Glutamatergic neuron (in vitro differentiated cells): ENCODE results near the gene USP7. TPM values are rescaled to one million over a fixed set of nuclear protein-coding genes. Genes with fewer than 3 reads are reported as not detected.
"Not testable (repeated sequence)": the region's sequence is repeated elsewhere in the genome, so short reads cannot be mapped to it uniquely, and the experiment has no call there.

Source experiments
- DNase-seq: peaks from one replicate; pipeline ENCODE4 v3.0.0; 2022
- H3K27ac Mint-ChIP-seq: one replicate; pipeline ENCODE4 v1.8.0; 2020; ENCODE audit warnings: mild to moderate bottlenecking, mixed read lengths, inconsistent platforms; ENCODE audit not compliant: unreplicated experiment
- H3K27me3 Mint-ChIP-seq: one replicate; pipeline ENCODE4 v1.8.0; 2020; ENCODE audit warnings: mild to moderate bottlenecking, moderate library complexity, mixed read lengths, inconsistent platforms; ENCODE audit not compliant: unreplicated experiment
- H3K36me3 Mint-ChIP-seq: one replicate; pipeline ENCODE4 v1.8.0; 2020; ENCODE audit warnings: mild to moderate bottlenecking, mixed read lengths, inconsistent platforms; ENCODE audit not compliant: unreplicated experiment
- H3K4me1 Mint-ChIP-seq: one replicate; pipeline ENCODE4 v1.8.0; 2020; ENCODE audit warnings: mild to moderate bottlenecking, low read depth, mixed read lengths, inconsistent platforms; ENCODE audit not compliant: unreplicated experiment
- H3K4me3 Mint-ChIP-seq: one replicate; pipeline ENCODE4 v1.8.0; 2020; ENCODE audit warnings: mild to moderate bottlenecking, mixed read lengths, inconsistent platforms; ENCODE audit not compliant: unreplicated experiment
- H3K9me3 Mint-ChIP-seq: one replicate; pipeline ENCODE4 v1.8.0; 2020; ENCODE audit warnings: mild to moderate bottlenecking, moderate library complexity, mixed read lengths, inconsistent platforms; ENCODE audit not compliant: unreplicated experiment
- CTCF ChIP-seq: fragments of 200-600 bp; sonication (generic); IDR thresholded peaks from one replicate; pipeline ENCODE4 v1.5.0; 2021; ENCODE audit not compliant: partially characterized antibody, unreplicated experiment
- total RNA-seq: library from RNA; stranded (reverse); fragmentation: NEBNext Ultra II Directional; extraction: Animal tissue kit (Norgen Biotek cat#: 25700); gene quantifications from one replicate; pipeline ENCODE4 v1.2.1, GENCODE V29; 2021; ENCODE audit not compliant: unreplicated experiment

The USP7 gene
- total RNA-seq, 1 donor from 2014 or later: 167 TPM

- Mint-ChIP-seq H3K36me3 (no peaks in the 10 kb centered on the region), H3K9me3 (no peaks in the 10 kb centered on the region), H3K27ac (no peak overlapping the region), H3K4me1 (no peaks in the 10 kb centered on the region), H3K27me3 (peaks cover 8% of the 10 kb centered on the region), H3K4me3 (no peak overlapping the region)
- DNase-seq: no peak
- TF ChIP-seq CTCF: no peak
Observed at GRCh38 chr16:8990445-8990844, 26.7 kb upstream of the USP7 start.

DNA sequence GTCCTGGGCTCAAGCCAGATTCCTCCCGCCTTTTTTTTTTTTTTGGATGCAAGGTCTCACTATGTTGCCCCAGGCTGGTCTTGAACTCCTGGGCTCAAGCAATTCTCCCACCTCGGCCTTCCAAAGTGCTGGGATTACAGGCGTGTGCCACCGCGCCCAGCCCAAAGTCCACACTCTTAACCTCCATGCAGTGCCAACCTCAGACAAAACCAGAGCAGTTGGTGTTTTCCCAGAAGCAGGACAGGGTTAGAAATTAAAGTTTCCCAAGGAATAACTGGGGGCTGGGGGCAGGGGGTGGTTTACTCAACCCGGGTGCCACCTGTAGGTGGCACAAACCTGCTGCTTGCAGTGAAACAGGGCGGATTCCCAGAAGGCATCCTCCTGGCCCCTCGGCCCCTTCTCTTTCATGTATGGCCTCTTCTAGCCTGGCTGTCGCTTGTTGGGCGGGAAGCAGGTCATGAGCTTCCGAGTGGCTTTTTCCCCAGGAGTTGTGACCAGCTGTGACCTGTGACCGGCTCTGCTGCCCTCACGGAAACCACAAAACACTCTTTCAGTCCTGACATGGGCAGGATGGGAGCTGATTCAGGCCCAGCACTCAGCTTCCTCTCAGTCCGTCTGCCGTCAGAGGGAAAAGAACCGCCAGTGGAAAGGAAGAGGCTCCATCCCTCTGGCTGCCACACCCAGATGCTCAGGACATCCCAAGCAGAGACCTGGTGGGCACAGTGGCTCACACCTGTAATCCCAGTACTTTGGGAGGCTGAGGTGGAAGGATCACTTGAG lies 25.6 kb upstream of the USP7 start:
- Mint-ChIP-seq H3K36me3 (no peaks in the 10 kb centered on the region), H3K27me3 (peaks cover 8% of the 10 kb centered on the region), H3K4me3 (no peak overlapping the region), H3K27ac (no peak overlapping the region), H3K9me3 (no peaks in the 10 kb centered on the region), H3K4me1 (no peaks in the 10 kb centered on the region)
- TF ChIP-seq CTCF: no peak
- DNase-seq: no peak

DNA sequence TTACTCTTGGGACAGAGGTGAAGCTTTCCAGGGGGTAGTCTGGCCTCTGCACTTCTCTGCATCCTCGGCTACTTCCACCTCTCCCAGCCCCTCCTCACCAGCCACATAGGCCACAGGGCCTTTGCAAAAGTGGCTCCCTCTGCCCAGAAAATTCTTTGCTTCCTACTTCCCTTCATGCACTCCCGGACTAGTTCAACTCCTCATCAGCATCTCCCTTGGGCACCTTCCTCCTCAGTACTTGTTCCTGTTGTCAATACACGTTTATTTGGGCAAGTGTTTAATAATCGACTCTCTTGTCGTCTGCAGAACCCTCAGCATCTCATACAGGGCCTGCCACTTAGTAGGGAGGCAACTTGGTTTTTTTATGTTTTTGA lies 23.1 kb upstream of the USP7 start:
- Mint-ChIP-seq H3K36me3 (no peaks in the 10 kb centered on the region), H3K4me3 (no peak overlapping the region), H3K4me1 (peaks cover 2% of the 10 kb centered on the region), H3K27ac (no peak overlapping the region), H3K27me3 (peaks cover 5% of the 10 kb centered on the region), H3K9me3 (peaks cover 3% of the 10 kb centered on the region)
- no peak for DNase-seq
- no peak for TF ChIP-seq CTCF

DNA sequence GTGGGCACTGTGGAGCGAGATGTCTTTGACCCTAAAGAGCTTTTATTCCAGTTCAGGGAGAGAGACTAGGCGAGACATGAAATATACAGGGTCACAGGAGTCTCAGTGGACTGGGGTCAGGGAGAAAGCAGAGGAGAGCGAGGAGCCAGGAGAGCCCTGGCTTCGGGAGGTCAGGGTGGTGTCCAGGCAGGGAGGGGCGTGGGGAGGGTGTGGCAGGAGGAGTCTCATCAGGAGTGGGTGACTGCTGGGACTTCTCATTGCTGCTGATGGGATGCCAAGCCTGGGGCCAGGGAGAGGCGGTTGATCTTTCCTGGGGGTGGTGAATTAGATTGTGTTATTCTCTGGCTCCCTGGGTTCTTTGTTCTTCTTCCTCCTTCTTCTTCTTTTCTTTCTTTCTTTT lies 22.4 kb upstream of the USP7 start:
- Mint-ChIP-seq H3K4me3 (no peak overlapping the region), H3K36me3 (no peaks in the 10 kb centered on the region), H3K9me3 (peaks cover 3% of the 10 kb centered on the region), H3K27me3 (peaks cover 5% of the 10 kb centered on the region), H3K4me1 (peaks cover 2% of the 10 kb centered on the region), H3K27ac (no peak overlapping the region)
- no peak for TF ChIP-seq CTCF
- DNase-seq: no peak

DNA sequence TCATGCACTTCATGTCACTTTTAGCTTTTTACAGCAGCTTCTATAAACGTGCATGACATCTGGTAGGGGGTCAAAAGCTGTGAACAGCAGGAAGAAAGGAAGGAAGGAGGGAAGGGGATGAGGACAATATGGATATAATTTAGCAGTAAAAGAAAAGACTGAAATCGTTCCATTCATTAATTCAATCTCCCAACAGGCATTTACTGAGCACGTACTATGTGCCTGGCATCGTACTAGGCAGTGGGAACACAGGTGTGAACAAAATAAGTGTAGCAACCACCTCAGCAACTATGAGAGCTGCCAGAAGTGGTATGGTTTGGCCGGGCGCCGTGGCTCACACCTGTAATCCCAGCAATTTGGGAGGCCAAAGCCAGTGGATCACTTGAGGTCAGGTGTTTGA lies 19.1 kb upstream of the USP7 start:
- Mint-ChIP-seq H3K27me3 (peaks cover 5% of the 10 kb centered on the region), H3K9me3 (peaks cover 5% of the 10 kb centered on the region)

GRCh38 chr16:8981901-8982300 lies 18.2 kb upstream of the USP7 start:
- not testable (repeated sequence) for H3K4me1 Mint-ChIP-seq, H3K27me3 Mint-ChIP-seq, H3K4me3 Mint-ChIP-seq, H3K9me3 Mint-ChIP-seq, DNase-seq, H3K27ac Mint-ChIP-seq, H3K36me3 Mint-ChIP-seq

More for the DNA sequence above, 19.1 kb upstream of the USP7 start:
- H3K4me3 Mint-ChIP-seq: no peak overlapping the region
- TF ChIP-seq CTCF: no peak
- no peaks in the 10 kb centered on the region for H3K36me3 Mint-ChIP-seq
- DNase-seq: no peak
- H3K4me1 Mint-ChIP-seq: peaks cover 2% of the 10 kb centered on the region
- peak overlapping the region; percentile 70 for H3K27ac Mint-ChIP-seq

- H3K27me3 Mint-ChIP-seq, DNase-seq, H3K27ac Mint-ChIP-seq, H3K4me3 Mint-ChIP-seq, H3K9me3 Mint-ChIP-seq, H3K4me1 Mint-ChIP-seq, H3K36me3 Mint-ChIP-seq: not testable (repeated sequence)
Observed at GRCh38 chr16:8976189-8976588, 12.5 kb upstream of the USP7 start.
